Mucosa of gallbladder (tissue), 1 donor: Measurements from ENCODE around the gene TMEM229A. TPM values are rescaled to one million over a fixed set of nuclear protein-coding genes. Genes with fewer than 3 reads are reported as not detected.
"Not testable (repeated sequence)": the region's sequence is repeated elsewhere in the genome, so short reads cannot be mapped to it uniquely, and the experiment has no call there.

Experiments
- DNase-seq: peaks from one replicate; pipeline ENCODE4 v3.0.0-alpha.2; 2020; ENCODE audit warnings: low spot score
- total RNA-seq: library from RNA; stranded (reverse); gene quantifications from one replicate; pipeline ENCODE4 v1.2.1, GENCODE V29; 2021
- donor health status: DM: no; HTN: no; CAD: no.

The TMEM229A gene
- total RNA-seq, 1 donor from 2014 or later: 0.66 TPM

GRCh38 chr7:124033095-124033806 is 384 bp upstream of the TMEM229A start:
- no peak for DNase-seq

- DNase-seq: no peak
These were observed 948 bp downstream of the TMEM229A start for GRCh38 chr7:124031919-124032318.

DNA sequence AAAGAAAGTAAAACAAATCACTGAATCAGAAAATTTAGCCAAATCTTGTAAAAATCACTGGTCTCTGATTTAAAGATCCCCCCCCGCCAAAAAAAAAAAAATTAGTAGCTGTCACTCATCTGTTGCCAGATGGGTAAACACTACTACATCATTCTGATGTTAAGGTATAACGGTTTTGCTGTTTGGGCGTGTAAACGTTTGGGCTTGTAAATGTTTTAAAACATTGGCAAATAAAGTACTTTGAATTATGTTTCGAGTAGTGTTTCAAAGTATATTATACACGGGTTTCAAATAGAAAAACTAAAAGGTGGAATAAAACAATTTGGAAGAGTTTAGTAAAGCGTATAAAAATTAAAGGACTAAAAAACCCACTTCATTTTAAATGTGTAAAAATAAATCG is 1.5 kb downstream of the TMEM229A start:
- no peak for DNase-seq

DNA sequence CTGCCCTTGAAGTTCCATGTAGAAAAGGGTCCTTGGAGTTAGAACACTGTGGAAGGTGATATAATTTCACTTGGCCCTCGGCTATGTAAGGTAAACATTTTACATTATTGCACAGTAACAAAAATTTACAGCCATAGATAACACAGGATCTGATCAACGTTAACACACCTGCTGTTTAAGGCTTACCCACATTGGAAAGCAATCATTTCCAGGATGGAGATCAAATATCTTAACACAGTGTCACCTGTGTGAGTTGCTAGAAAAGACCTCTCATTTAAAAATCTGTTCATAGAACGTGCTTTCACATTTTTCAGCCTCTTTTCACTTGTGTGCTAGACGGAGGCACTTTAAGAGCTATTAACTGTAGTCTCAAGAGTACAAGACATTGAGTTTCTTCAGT is 1.9 kb downstream of the TMEM229A start:
- no peak for DNase-seq

GRCh38 chr7:124029396-124030188 is 3.3 kb downstream of the TMEM229A start:
- DNase-seq: no peak

GRCh38 chr7:124027236-124027635 is 5.6 kb downstream of the TMEM229A start:
- DNase-seq: no peak

- not testable (repeated sequence) for DNase-seq
These were observed 8.5 kb downstream of the TMEM229A start for GRCh38 chr7:124024329-124024728.

DNA sequence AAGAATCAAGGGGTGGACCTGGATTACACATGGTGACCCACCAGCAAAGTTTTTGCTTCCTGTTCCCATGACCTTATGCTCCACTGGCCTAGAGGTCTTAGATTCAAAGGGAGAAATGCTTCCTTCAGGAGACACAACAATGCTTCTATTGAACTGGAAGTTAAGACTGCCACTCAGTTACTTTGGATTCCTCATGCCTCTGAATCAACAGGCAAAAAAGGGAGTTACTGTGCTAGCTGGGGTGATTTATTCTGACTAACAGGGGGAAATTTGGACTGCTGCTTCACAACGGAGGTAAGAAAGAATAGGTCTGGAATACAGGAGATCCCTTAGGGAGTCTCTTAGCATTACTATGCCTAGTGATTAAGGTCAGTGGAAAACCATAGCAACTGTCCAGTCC is 10.3 kb downstream of the TMEM229A start:
- DNase-seq: no peak

DNA sequence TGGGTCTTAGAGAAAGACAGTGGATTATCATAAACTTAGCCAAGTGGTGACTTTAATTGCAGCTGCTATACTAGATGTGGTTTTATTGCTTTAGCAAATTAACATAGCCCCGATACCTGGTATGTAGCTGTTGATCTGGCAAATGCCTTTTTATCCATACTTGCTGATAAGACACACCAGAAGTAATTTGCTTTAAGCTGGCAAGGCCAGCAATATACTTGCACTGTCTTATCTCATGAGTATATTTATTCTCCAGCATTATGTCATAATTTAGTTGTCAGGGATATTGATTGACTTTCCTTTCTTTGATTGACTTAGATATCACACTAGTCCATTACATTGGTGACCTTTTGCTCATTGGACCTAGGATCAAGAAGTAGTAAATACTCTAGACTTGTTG is 12.8 kb downstream of the TMEM229A start:
- DNase-seq: no peak

DNA sequence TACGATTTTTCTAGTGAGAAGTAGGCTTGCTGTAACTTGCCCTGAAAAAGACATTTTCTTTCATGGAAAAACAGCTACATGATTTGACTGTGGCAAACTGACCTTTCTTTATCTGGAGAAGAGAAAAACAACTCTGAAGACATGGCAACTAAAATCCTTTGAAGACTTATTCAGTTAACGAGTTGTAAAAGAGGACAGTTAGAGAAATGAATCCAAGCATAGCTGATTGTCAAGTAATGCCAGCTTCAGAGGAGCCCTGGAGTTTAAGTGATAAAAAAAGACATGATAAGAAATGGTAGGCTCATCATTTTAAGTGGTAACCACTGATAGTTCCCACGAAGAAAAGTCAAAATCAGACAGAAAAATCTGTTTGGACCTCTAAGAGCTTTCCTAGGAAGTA is 19.6 kb downstream of the TMEM229A start:
- no peak for DNase-seq

GRCh38 chr7:124012864-124013263 is 20.0 kb downstream of the TMEM229A start:
- no peak for DNase-seq

DNA sequence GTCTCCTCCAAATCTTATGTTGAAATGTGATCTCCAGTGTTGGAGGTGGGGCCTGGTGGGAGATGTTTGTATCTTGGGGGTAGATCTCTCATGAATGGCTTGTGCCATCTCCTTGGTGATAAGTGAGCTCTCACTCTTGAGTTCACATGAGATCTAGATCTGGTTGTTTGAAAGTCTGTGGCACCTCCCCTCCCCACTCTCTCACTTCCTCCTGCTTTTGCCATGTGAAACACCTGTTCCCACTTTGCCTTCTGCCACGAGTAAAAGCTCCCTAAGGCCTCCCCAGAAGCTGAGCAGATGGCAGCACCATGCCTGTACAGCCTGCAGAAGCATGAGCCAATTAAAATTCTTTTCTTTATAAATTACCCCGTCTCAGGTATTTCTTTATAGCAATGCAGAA is 23.5 kb downstream of the TMEM229A start:
- DNase-seq: no peak

DNA sequence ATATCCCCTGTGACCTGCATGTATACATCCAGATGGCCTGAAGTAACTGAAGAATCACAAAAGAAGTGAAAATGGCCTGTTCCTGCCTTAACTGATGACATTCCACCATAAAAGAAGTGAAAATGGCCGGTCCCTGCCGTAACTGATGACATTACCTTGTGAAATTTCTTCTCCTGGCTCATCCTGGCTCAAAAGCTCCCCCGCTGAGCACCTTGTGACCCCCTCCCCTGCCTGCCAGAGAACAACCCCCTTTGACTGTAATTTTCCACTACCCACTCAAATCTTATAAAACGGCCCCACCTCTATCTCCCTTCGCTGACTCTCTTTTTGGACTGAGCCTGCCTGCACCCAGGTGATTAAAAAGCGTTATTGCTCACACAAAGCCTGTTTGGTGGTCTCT is 24.6 kb downstream of the TMEM229A start:
- not testable (repeated sequence) for DNase-seq

GRCh38 chr7:123999703-124000102 is 33.2 kb downstream of the TMEM229A start:
- DNase-seq: no peak

DNA sequence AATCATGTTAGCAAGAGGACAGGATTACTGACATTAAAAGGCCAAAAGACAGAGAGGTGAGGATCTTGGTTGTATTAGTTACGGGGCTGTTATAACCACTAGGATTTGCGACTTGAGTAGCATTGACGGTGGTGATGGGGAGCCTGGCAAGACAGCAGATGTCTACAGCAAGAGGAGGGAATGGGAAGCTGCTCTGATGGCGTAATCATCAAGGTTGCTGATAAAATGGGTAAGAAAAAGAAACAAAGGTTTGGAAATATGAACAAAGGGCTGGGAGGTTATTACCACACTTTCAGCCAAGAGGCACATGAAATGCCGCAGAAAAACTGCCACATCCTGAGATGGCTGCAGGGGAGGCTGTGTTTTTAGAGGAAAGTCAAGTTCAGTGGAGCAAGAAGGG is 33.9 kb downstream of the TMEM229A start:
- DNase-seq: no peak

DNA sequence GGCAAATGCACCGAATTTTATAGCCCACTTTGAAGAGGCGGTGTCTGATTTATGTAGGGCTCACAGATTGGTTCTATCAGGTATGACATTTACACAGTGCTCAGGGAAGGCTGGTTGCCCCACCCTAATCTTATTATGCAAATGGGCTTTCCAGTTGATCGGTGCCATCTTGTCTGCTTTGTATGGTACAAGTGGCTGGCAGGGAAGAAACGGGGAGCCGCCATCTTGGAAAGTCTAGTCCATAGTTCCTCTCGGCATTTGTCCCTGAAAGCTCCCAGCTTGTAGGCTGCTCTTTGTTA is 36.6 kb downstream of the TMEM229A start:
- DNase-seq: no peak

DNA sequence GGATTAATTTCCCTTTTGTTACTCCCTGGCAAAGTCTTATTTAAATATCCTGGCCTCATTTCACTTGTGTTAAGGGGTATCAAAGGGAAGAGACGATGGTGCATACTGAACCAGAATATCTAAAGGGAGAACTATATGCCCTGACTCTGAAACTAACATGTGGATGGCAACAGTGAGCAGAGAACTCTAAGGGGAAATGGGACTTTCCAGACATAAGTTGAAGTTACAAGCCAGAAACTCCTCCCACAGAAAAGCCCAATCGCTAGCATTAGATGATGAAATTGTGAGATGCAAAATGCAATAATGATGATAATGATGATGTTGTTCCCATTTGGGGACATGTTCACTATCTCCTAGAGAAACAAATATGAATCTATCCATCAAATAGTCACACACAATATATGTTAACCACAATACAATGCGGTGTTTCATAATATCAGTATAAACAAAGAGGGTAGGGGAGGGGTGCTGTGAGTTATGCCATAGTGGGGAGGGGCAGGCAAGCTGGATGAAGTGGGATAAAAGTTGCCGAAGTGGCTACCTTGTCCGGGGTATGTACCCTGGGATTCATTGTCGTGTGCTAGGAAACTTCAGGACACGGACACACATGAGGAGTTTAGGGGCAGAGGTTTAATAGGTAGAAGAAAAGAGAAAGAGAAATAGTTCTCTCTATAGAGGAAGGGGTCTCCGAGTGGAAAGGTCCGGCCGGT is 37.1 kb downstream of the TMEM229A start:
- no peak for DNase-seq

DNA sequence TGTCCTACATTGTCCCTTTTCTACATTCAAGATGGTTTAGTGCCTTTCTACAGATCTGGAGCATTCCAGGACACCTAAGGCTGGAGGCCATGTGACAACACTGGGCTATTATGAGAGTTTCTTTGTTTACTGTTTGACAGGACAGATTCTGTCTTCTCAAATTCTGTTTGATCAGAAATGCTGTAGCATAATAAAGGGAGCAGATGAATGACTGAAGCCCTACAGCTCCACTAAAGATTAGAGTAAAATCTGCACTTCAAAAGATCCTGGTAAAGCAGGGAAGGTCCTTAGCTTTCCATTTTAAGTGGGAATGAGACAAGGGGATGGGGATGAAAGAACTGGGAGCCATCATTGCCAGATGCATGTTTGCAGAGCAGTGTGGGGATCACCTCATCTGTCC is 38.4 kb downstream of the TMEM229A start:
- DNase-seq: no peak

DNA sequence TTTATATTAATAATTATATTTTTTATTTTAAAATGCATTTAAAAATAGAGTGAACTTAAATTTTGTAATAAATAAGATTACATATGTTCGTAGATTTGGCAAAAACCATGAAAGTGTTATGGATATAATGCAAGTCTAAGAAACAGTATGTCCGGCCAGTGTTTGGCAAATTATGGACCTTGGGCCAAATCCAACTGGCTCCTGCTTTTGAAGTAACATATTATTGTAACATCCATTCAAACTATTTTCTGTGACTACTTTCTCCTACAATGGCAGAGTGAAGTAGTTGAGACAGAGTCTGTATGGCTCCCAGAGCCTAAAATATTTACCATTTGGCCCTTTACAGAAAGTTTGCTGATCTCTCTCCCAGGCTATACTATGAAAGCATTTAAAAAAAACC is 38.9 kb downstream of the TMEM229A start:
- no peak for DNase-seq

DNA sequence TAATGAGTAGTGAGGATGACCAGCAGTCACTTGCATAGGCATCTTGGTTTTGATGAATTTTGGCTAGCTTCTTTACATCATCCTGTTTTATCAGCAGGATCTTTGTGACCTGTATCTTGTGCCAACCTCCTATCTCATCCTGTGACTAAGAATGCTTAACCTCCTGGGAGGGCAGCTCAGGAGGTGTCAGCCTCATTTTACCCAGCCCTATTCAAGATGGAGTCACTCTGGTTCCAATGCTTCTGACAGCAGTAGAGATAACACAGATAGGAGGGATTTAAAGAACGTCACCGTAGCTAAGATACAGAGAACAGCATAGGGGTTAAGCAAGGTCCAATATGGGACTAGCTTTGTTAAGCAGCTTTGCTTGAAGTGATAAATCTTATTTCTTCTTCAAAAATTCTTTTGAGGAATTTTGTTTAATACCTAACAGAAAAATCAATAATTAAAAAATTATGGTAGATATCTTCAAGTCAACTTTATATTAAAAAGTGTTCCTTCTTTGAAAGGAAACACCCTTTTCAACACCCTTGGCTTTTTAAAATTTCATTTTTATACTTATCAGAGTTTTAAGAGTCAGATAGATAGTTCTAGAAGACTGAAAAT is 39.9 kb downstream of the TMEM229A start:
- no peak for DNase-seq

DNA sequence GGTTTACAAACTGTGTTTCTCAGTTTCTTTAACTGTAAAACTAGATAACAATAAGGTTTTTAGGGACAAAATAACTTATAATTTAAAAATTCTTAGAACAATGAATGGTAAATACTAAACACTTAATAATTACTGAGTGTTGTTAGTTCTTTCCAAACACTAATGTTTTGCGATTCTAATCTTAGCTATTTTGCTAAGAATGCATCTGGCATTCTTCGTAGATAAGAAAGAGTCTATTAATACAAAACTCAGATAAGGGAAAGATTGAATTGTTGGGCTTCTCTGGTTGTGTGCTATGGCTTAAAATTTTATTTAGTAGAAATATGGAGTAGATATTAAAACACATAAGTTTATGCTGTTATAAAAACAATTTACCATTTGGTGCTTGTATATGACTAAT is 45.4 kb downstream of the TMEM229A start:
- DNase-seq: no peak
